GM21381 (cell line): ENCODE results near the gene CDCA8.
"Not testable (repeated sequence)": the region's sequence is repeated elsewhere in the genome, so short reads cannot be mapped to it uniquely, and the experiment has no call there.

Source experiments
- ATAC-seq: cut with Tn5 transposase; IDR thresholded peaks from one replicate; pipeline ENCODE4 v1.9.1; 2021; ENCODE audit warnings: mild to moderate bottlenecking, moderate library complexity; ENCODE audit not compliant: unreplicated experiment

CDCA8 gene

GRCh38 chr1:37672136-37672870, 20.0 kb upstream of the CDCA8 start:
- ATAC-seq = no peak

GRCh38 chr1:37673920-37674319, 18.4 kb upstream of the CDCA8 start:
- ATAC-seq = no peak

GRCh38 chr1:37676281-37677142, 15.8 kb upstream of the CDCA8 start:
- peak; percentile 61 for ATAC-seq

GRCh38 chr1:37677143-37677439, 15.2 kb upstream of the CDCA8 start:
- ATAC-seq = no peak

GRCh38 chr1:37677808-37678207, 14.5 kb upstream of the CDCA8 start:
- no peak for ATAC-seq

GRCh38 chr1:37680933-37681332, 11.4 kb upstream of the CDCA8 start:
- no peak for ATAC-seq

GRCh38 chr1:37682334-37682987, 9.9 kb upstream of the CDCA8 start:
- no peak for ATAC-seq

GRCh38 chr1:37684182-37684581, 8.1 kb upstream of the CDCA8 start:
- not testable (repeated sequence) for ATAC-seq

GRCh38 chr1:37685722-37686121, 6.6 kb upstream of the CDCA8 start:
- no peak for ATAC-seq

GRCh38 chr1:37687764-37688163, 4.6 kb upstream of the CDCA8 start:
- not testable (repeated sequence) for ATAC-seq

- ATAC-seq = no peak
These were observed 3.4 kb upstream of the CDCA8 start for GRCh38 chr1:37688926-37689325.

GRCh38 chr1:37691497-37692077, 729 bp upstream of the CDCA8 start:
- ATAC-seq = no peak

GRCh38 chr1:37692834-37693175, 489 bp downstream of the CDCA8 start:
- no peak for ATAC-seq

GRCh38 chr1:37697090-37697489, 4.8 kb downstream of the CDCA8 start:
- ATAC-seq = no peak

- ATAC-seq = no peak
These were observed 5.4 kb downstream of the CDCA8 start for GRCh38 chr1:37697737-37698136.

- no peak for ATAC-seq
These were observed 6.8 kb downstream of the CDCA8 start for GRCh38 chr1:37699147-37699546.

- no peak for ATAC-seq
These were observed 8.7 kb downstream of the CDCA8 start for GRCh38 chr1:37701051-37701450.

- ATAC-seq = no peak
These were observed 10.7 kb downstream of the CDCA8 start for GRCh38 chr1:37703061-37703460.

GRCh38 chr1:37704966-37705365, 12.7 kb downstream of the CDCA8 start:
- no peak for ATAC-seq

GRCh38 chr1:37705399-37705798, 13.1 kb downstream of the CDCA8 start:
- ATAC-seq = no peak

- no peak for ATAC-seq
These were observed 16.2 kb downstream of the CDCA8 start for GRCh38 chr1:37708471-37708870.

- ATAC-seq = no peak
These were observed 21.9 kb downstream of the CDCA8 start for GRCh38 chr1:37714226-37714625.
